PC-3 (cell line): ENCODE data around the gene HTRA2. TPM values are rescaled to one million over a fixed set of nuclear protein-coding genes. Genes with fewer than 3 reads are reported as not detected.

Experiments
- ATAC-seq: fragments of 200-7000 bp; cut with Tn5 transposase; 2 replicates; pipeline ENCODE4 v1.9.1; 2020; ENCODE audit warnings: mild to moderate bottlenecking, moderate library complexity
- BruUV-seq: library from RNA; stranded (reverse); fragments of 400-500 nt; replicated peaks from 2 replicates; lab custom pipeline; 2021; lab: Mats Ljungman, UMichigan
- CTCF ChIA-PET: fragments of 300-600 bp; sonication (Branson Sonifier 250); formaldehyde crosslinking; loops from one replicate; lab custom pipeline; 2022; ENCODE audit warnings: antibody characterized with exemption; lab: Charles Lee
- POLR2A ChIA-PET: fragments of 300-600 bp; sonication (Branson Sonifier 250); formaldehyde crosslinking; loops from one replicate; lab custom pipeline; 2022; ENCODE audit warnings: antibody characterized with exemption; ENCODE audit not compliant: unreplicated experiment; lab: Charles Lee
- DNase-seq: peaks from one replicate; pipeline ENCODE4 v3.0.0-alpha.2; 2015
- H2AFZ ChIP-seq: fragments of 300-600 bp; sonication (generic); 2 replicates; pipeline ENCODE4 v1.6.0; 2016; ENCODE audit warnings: antibody characterized with exemption, low read length
- H3F3A ChIP-seq: fragments of 300-600 bp; sonication (generic); one replicate; pipeline ENCODE4 v1.6.0; 2017; ENCODE audit warnings: antibody characterized with exemption, low read length, control low read depth, mild to moderate bottlenecking; ENCODE audit not compliant: unreplicated experiment
- H3K27ac ChIP-seq: fragments of 300-600 bp; sonication (generic); 2 replicates; pipeline ENCODE4 v1.5.1; 2016; ENCODE audit warnings: mild to moderate bottlenecking, low read length
- H3K27me3 ChIP-seq: fragments of 300-600 bp; sonication (generic); 2 replicates; pipeline ENCODE4 v1.6.1; 2016; ENCODE audit warnings: low read length, mixed read lengths
- H3K36me3 ChIP-seq: fragments of 300-600 bp; sonication (generic); 2 replicates; pipeline ENCODE4 v1.6.1; 2016; ENCODE audit warnings: low read depth, mixed run types, low read length, mixed read lengths
- H3K4me1 ChIP-seq: fragments of 300-600 bp; sonication (generic); 2 replicates; pipeline ENCODE4 v1.5.1; 2016; ENCODE audit warnings: low read length; ENCODE audit not compliant: insufficient read depth
- H3K4me2 ChIP-seq: fragments of 300-600 bp; sonication (generic); 2 replicates; pipeline ENCODE4 v1.6.0; 2016; ENCODE audit warnings: low read length
- H3K4me3 ChIP-seq: fragments of 300-600 bp; sonication (generic); 2 replicates; pipeline ENCODE4 v1.5.1; 2016; ENCODE audit warnings: mild to moderate bottlenecking, low read length, mixed read lengths
- H3K79me2 ChIP-seq: fragments of 300-600 bp; sonication (generic); 2 replicates; pipeline ENCODE4 v1.6.1; 2017; ENCODE audit warnings: low read length, mixed read lengths
- H3K9ac ChIP-seq: fragments of 300-600 bp; sonication (generic); 2 replicates; pipeline ENCODE4 v1.6.0; 2016; ENCODE audit warnings: mild to moderate bottlenecking, low read length
- H3K9me2 ChIP-seq: fragments of 300-600 bp; sonication (generic); replicated peaks from 2 replicates; pipeline ENCODE4 v1.6.1; 2016; ENCODE audit warnings: mixed run types, low read length, mixed read lengths
- H3K9me3 ChIP-seq: fragments of 300-600 bp; sonication (generic); 2 replicates; pipeline ENCODE4 v1.6.1; 2016; ENCODE audit warnings: low read length, mixed read lengths
- H4K20me1 ChIP-seq: fragments of 300-600 bp; sonication (generic); 2 replicates; pipeline ENCODE4 v1.6.1; 2016; ENCODE audit warnings: low read length, mixed read lengths
- EZH2 ChIP-seq: fragments of 300-600 bp; sonication (generic); IDR thresholded peaks from one replicate; pipeline ENCODE4 v1.6.1; 2017; ENCODE audit warnings: antibody characterized with exemption, mild to moderate bottlenecking, low read length; ENCODE audit not compliant: unreplicated experiment
- EZH2phosphoT487 ChIP-seq: fragments of 300-600 bp; sonication (generic); IDR thresholded peaks from 2 replicates; pipeline ENCODE4 v1.6.1; 2018; ENCODE audit warnings: mild to moderate bottlenecking, antibody characterized with exemption, low read length, borderline replicate concordance
- intact Hi-C: fragments of 100-400 bp; cut with micrococcal nuclease; formaldehyde crosslinking; loops from 2 replicates; pipeline ENCODE4 v1.9.0; 2023
- total RNA-seq: library from RNA; depleted of rRNA; stranded (reverse); fragments of >200 nt; gene quantifications from 2 replicates; pipeline ENCODE4 v1.2.3, GENCODE V29; 2014
- TF ChIP-seq, protein P1 (sequence below): fragments of 300-600 bp; sonication (generic); conservative IDR thresholded peaks from 2 replicates; pipeline ENCODE4 v1.5.1; 2017; ENCODE audit warnings: antibody characterized with exemption, low read depth, mild to moderate bottlenecking, low read length

HTRA2 gene
- total RNA-seq, 1 experiment from 2014 or later, result 71.8 TPM

GRCh38 chr2:74507926-74508520 is 21.7 kb upstream of the HTRA2 start:
- ATAC-seq (peak; percentile 62), DNase-seq (peak; percentile 39)
- Histone ChIP-seq H4K20me1 (no peaks in the 10 kb centered on the region), H3F3A (no peaks in the 10 kb centered on the region), H3K9ac (peak overlapping the region; percentile 99), H2AFZ (peak overlapping the region; percentile 84), H3K79me2 (peaks cover 22% of the 10 kb centered on the region), H3K4me3 (peak overlapping the region; percentile 95), H3K9me2 (no peaks in the 10 kb centered on the region), H3K9me3 (no peaks in the 10 kb centered on the region), H3K27me3 (no peaks in the 10 kb centered on the region), H3K4me2 (peak overlapping the region; percentile 93), H3K27ac (peak overlapping the region; percentile 94; the same call in 1 of the 2 replicates), H3K36me3 (peaks cover 7% of the 10 kb centered on the region), H3K4me1 (peaks cover 18% of the 10 kb centered on the region)
- TSS peak; percentile 89 for BruUV-seq
- CTCF ChIA-PET, result no interaction called here
- POLR2A ChIA-PET, result no interaction called here
- TF ChIP-seq, protein P1, sequence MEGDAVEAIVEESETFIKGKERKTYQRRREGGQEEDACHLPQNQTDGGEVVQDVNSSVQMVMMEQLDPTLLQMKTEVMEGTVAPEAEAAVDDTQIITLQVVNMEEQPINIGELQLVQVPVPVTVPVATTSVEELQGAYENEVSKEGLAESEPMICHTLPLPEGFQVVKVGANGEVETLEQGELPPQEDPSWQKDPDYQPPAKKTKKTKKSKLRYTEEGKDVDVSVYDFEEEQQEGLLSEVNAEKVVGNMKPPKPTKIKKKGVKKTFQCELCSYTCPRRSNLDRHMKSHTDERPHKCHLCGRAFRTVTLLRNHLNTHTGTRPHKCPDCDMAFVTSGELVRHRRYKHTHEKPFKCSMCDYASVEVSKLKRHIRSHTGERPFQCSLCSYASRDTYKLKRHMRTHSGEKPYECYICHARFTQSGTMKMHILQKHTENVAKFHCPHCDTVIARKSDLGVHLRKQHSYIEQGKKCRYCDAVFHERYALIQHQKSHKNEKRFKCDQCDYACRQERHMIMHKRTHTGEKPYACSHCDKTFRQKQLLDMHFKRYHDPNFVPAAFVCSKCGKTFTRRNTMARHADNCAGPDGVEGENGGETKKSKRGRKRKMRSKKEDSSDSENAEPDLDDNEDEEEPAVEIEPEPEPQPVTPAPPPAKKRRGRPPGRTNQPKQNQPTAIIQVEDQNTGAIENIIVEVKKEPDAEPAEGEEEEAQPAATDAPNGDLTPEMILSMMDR, result no peak
- no peak for TF ChIP-seq EZH2
- no peak for TF ChIP-seq EZH2phosphoT487
- intact Hi-C loops, result loop anchor here (1.0 to 2.0 kb wide), 3 partner anchors 21 to 53 kb away; partner anchors contain the start of genes AUP1, HTRA2, INO80B and TTC31

DNA sequence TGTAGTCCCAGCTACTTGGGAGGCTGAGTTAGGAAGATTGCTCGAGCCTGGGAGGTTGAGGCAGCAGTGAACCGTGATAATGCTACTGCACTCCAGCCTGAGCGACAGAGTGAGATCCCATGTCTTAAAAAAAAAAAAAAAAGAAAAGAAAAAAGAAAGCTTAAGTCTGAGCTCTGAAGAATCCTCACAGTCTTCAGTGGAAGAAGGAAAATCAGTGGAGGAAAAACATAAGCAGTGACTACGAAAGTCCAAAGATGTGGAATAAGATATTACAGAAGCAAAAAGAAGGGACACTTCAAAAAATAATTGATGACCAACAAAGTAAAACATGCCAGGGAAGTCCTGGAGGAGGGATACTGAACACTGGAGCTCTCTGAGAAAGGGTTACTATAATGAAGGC is 19.5 kb upstream of the HTRA2 start:
- Histone ChIP-seq H3K4me3 (no peak overlapping the region), H3K79me2 (peaks cover 20% of the 10 kb centered on the region), H3K27me3 (no peaks in the 10 kb centered on the region), H2AFZ (no peak overlapping the region), H3K4me1 (peaks cover 20% of the 10 kb centered on the region), H3K36me3 (peaks cover 2% of the 10 kb centered on the region; the same call in 1 of the 2 replicates), H3K9me3 (no peaks in the 10 kb centered on the region), H3F3A (no peaks in the 10 kb centered on the region), H3K9ac (no peak overlapping the region), H4K20me1 (no peaks in the 10 kb centered on the region), H3K4me2 (no peak overlapping the region), H3K9me2 (no peaks in the 10 kb centered on the region), H3K27ac (no peak overlapping the region)
- intact Hi-C loops, result no loop called here
- ChIA-PET POLR2A (no interaction called here), CTCF (no interaction called here)
- no peak for ATAC-seq
- BruUV-seq, result no TSS peak
- no peak for TF ChIP-seq EZH2
- TF ChIP-seq, protein P1, result no peak
- TF ChIP-seq EZH2phosphoT487, result no peak
- DNase-seq, result no peak
